IMR-90 (cell line): ENCODE results near the gene NTSR2. TPM values are rescaled to one million over a fixed set of nuclear protein-coding genes. Genes with fewer than 3 reads are reported as not detected.

Experiments used
- ATAC-seq: fragments of 200-7000 bp; cut with Tn5 transposase; 2 replicates; pipeline ENCODE4 v1.9.1; 2020; ENCODE audit warnings: low read depth, mild to moderate bottlenecking, moderate library complexity
- BruUV-seq: library from RNA; stranded (reverse); fragments of 400-500 nt; replicated peaks from 2 replicates; lab custom pipeline; 2021; lab: Mats Ljungman, UMichigan
- CTCF ChIA-PET: fragments of 300-600 bp; formaldehyde crosslinking; extraction: SDS; loops from one replicate; lab custom pipeline; 2021; ENCODE audit warnings: antibody characterized with exemption; lab: Yijun Ruan, JAX
- POLR2A ChIA-PET: fragments of 300-600 bp; sonication (Branson Sonifier 250); formaldehyde crosslinking; loops from one replicate; lab custom pipeline; 2022; ENCODE audit warnings: antibody characterized with exemption; ENCODE audit not compliant: unreplicated experiment; lab: Charles Lee
- DNase-seq: peaks from one replicate; pipeline ENCODE4 v3.0.0; 2013
- H2AFZ ChIP-seq: replicated peaks from 2 replicates; pipeline ENCODE3; 2013; ENCODE audit warnings: low read length, mild to moderate bottlenecking; ENCODE audit not compliant: poor library complexity
- H2AK5ac ChIP-seq: 2 replicates; pipeline ENCODE4 v1.6.1; 2013; ENCODE audit warnings: low read depth, low read length, inconsistent platforms
- H2AK9ac ChIP-seq: replicated peaks from 2 replicates; pipeline ENCODE3; 2013; ENCODE audit warnings: mild to moderate bottlenecking, low read depth, low read length, moderate library complexity; ENCODE audit not compliant: poor library complexity
- H2BK120ac ChIP-seq: 2 replicates; pipeline ENCODE4 v1.6.1; 2013; ENCODE audit warnings: low read depth, low read length, inconsistent platforms
- H2BK15ac ChIP-seq: 3 replicates; pipeline ENCODE4 v1.6.1; 2013; ENCODE audit warnings: low read depth, low read length, inconsistent platforms
- H2BK20ac ChIP-seq: 2 replicates; pipeline ENCODE4 v1.6.1; 2013; ENCODE audit warnings: low read depth, mild to moderate bottlenecking, inconsistent platforms, low read length, moderate library complexity
- H2BK5ac ChIP-seq: 2 replicates; pipeline ENCODE4 v1.6.1; 2013; ENCODE audit warnings: mild to moderate bottlenecking, low read depth, low read length, inconsistent platforms; ENCODE audit not compliant: poor library complexity, severe bottlenecking
- H3K14ac ChIP-seq: replicated peaks from 2 replicates; pipeline ENCODE4 v1.6.1; 2013; ENCODE audit warnings: low read depth, low read length, inconsistent platforms
- H3K18ac ChIP-seq: 2 replicates; pipeline ENCODE4 v1.6.1; 2013; ENCODE audit warnings: low read depth, low read length, control low read depth
- H3K23ac ChIP-seq: 2 replicates; pipeline ENCODE4 v1.6.1; 2013; ENCODE audit warnings: low read depth, low read length, inconsistent platforms
- H3K27ac ChIP-seq: 2 replicates; pipeline ENCODE4 v1.5.1; 2013; ENCODE audit warnings: mild to moderate bottlenecking, control low read depth, low read length; ENCODE audit not compliant: insufficient read depth
- H3K27me3 ChIP-seq: 2 replicates; pipeline ENCODE4 v1.6.1; 2013; ENCODE audit warnings: low read length; ENCODE audit not compliant: control insufficient read depth, insufficient read depth
- H3K36me3 ChIP-seq: 2 replicates; pipeline ENCODE4 v1.6.1; 2013; ENCODE audit warnings: low read length, mixed read lengths; ENCODE audit not compliant: control insufficient read depth, insufficient read depth
- H3K4ac ChIP-seq: 2 replicates; pipeline ENCODE4 v1.6.1; 2013; ENCODE audit warnings: low read depth, low read length, inconsistent platforms
- H3K4me1 ChIP-seq: 2 replicates; pipeline ENCODE4 v1.6.1; 2013; ENCODE audit warnings: low read length, mixed read lengths; ENCODE audit not compliant: control insufficient read depth, insufficient read depth
- H3K4me2 ChIP-seq: 2 replicates; pipeline ENCODE4 v1.6.1; 2013; ENCODE audit warnings: low read depth, mild to moderate bottlenecking, control low read depth, low read length, moderate library complexity
- H3K4me3 ChIP-seq: 2 replicates; pipeline ENCODE4 v1.5.1; 2013; ENCODE audit warnings: low read depth, mild to moderate bottlenecking, control low read depth, low read length, moderate library complexity; ENCODE audit not compliant: insufficient read depth
- H3K56ac ChIP-seq: 2 replicates; pipeline ENCODE4 v1.6.1; 2013; ENCODE audit warnings: low read length, inconsistent platforms; ENCODE audit not compliant: insufficient read depth; ENCODE audit errors: extremely low read depth
- H3K79me1 ChIP-seq, 2 experiments: 2 replicates each; pipeline ENCODE4 v1.6.1; 2013; ENCODE audit warnings: low read length in 2 of 2, inconsistent platforms in 1 of 2, low read depth in 1 of 2
- H3K9ac ChIP-seq: 2 replicates; pipeline ENCODE4 v1.6.1; 2013; ENCODE audit warnings: low read depth, low read length, control low read depth
- H3K9me1 ChIP-seq: 2 replicates; pipeline ENCODE4 v1.6.1; 2013; ENCODE audit warnings: low read length, inconsistent platforms; ENCODE audit not compliant: insufficient read depth
- H3K9me3 ChIP-seq: 2 replicates; pipeline ENCODE4 v1.6.1; 2013; ENCODE audit warnings: low read length; ENCODE audit not compliant: control insufficient read depth, insufficient read depth
- H4K20me1 ChIP-seq: 2 replicates; pipeline ENCODE4 v1.6.1; 2013; ENCODE audit warnings: low read length, inconsistent platforms; ENCODE audit not compliant: insufficient read depth
- H4K5ac ChIP-seq: 2 replicates; pipeline ENCODE4 v1.6.1; 2013; ENCODE audit warnings: mild to moderate bottlenecking, low read depth, low read length, control low read depth
- H4K8ac ChIP-seq, 2 experiments: 2 replicates each; pipeline ENCODE4 v1.6.1; 2013; ENCODE audit warnings: low read depth in 2 of 2, low read length in 2 of 2, control low read depth in 1 of 2, inconsistent platforms in 1 of 2
- H4K91ac ChIP-seq: 2 replicates; pipeline ENCODE4 v1.6.1; 2013; ENCODE audit warnings: low read depth, low read length, inconsistent platforms; ENCODE audit not compliant: insufficient read depth
- BHLHE40 ChIP-seq: fragments of 150-350 bp; IDR thresholded peaks from 2 replicates; pipeline ENCODE4 v1.6.1; 2016; ENCODE audit warnings: mild to moderate bottlenecking, low read depth, low read length
- CEBPB ChIP-seq: IDR thresholded peaks from 2 replicates; pipeline ENCODE4 v1.6.1; 2012; ENCODE audit warnings: low read depth, low read length, improper control_type of control experiment
- CHD1 ChIP-seq: IDR thresholded peaks from 2 replicates; pipeline ENCODE4 v1.6.1; 2012; ENCODE audit warnings: low read depth, low read length, improper control_type of control experiment
- CTCF ChIP-seq: conservative IDR thresholded peaks from 2 replicates; pipeline ENCODE4 v1.5.1; 2012; ENCODE audit warnings: mild to moderate bottlenecking, low read depth, low read length, improper control_type of control experiment
- ELK1 ChIP-seq: fragments of 150-350 bp; IDR thresholded peaks from 2 replicates; pipeline ENCODE4 v1.6.1; 2016; ENCODE audit warnings: low read depth, mild to moderate bottlenecking, low read length, moderate library complexity, borderline replicate concordance
- FOS ChIP-seq: fragments of 150-350 bp; IDR thresholded peaks from 2 replicates; pipeline ENCODE4 v1.6.1; 2016; ENCODE audit warnings: low read depth, low read length
- MAFK ChIP-seq: IDR thresholded peaks from 2 replicates; pipeline ENCODE4 v1.6.1; 2012; ENCODE audit warnings: low read depth, low read length, improper control_type of control experiment
- MAZ ChIP-seq: IDR thresholded peaks from 2 replicates; pipeline ENCODE4 v1.6.1; 2012; ENCODE audit warnings: low read depth, mild to moderate bottlenecking, low read length, improper control_type of control experiment, moderate library complexity, borderline replicate concordance
- MXI1 ChIP-seq: IDR thresholded peaks from 2 replicates; pipeline ENCODE4 v1.6.1; 2012; ENCODE audit warnings: low read depth, mild to moderate bottlenecking, low read length, moderate library complexity, borderline replicate concordance
- NFE2L2 ChIP-seq: fragments of 150-350 bp; IDR thresholded peaks from 2 replicates; pipeline ENCODE4 v1.6.1; 2016; ENCODE audit warnings: low read depth, mild to moderate bottlenecking, low read length
- POLR2A ChIP-seq: IDR thresholded peaks from 2 replicates; pipeline ENCODE4 v1.6.1; 2012; ENCODE audit warnings: mild to moderate bottlenecking, low read depth, low read length
- RAD21 ChIP-seq: IDR thresholded peaks from 2 replicates; pipeline ENCODE4 v1.6.1; 2012; ENCODE audit warnings: low read length, improper control_type of control experiment
- RCOR1 ChIP-seq: IDR thresholded peaks from 2 replicates; pipeline ENCODE4 v1.6.1; 2012; ENCODE audit warnings: mild to moderate bottlenecking, low read length, improper control_type of control experiment; ENCODE audit not compliant: insufficient replicate concordance
- RFX5 ChIP-seq: IDR thresholded peaks from 2 replicates; pipeline ENCODE4 v1.8.0; 2012; ENCODE audit warnings: low read depth, mild to moderate bottlenecking, low read length, moderate library complexity
- SMC3 ChIP-seq: fragments of 150-350 bp; IDR thresholded peaks from 2 replicates; pipeline ENCODE4 v1.6.1; 2016; ENCODE audit warnings: low read depth, mild to moderate bottlenecking, antibody characterized with exemption, low read length, moderate library complexity
- USF2 ChIP-seq: fragments of 150-350 bp; IDR thresholded peaks from 2 replicates; pipeline ENCODE4 v1.6.1; 2017; ENCODE audit warnings: mild to moderate bottlenecking, antibody characterized with exemption, low read length, low read depth
- WGBS, 2 experiments: methylation state at CpG; one replicate each; pipeline versions ENCODE4 v1.1.5 to v1.1.7; 2013; ENCODE audit warnings: missing lambda C conversion rate in 2 of 2; ENCODE audit not compliant: insufficient read length in 1 of 2; ENCODE audit errors: extremely low coverage in 2 of 2; 5-methylcytosine and 5-hydroxymethylcytosine counted together
- dilution Hi-C: fragments of 300-500 bp; cut with HindIII; formaldehyde crosslinking; loops from one replicate; pipeline ENCODE4 v1.14.3; 2018; ENCODE audit warnings: low sequenced_read_pairs; ENCODE audit not compliant: unreplicated experiment
- in situ Hi-C: fragments of 300-500 bp; cut with MboI; formaldehyde crosslinking; loops from 3 replicates; pipeline ENCODE4 v1.14.3; 2019; ENCODE audit warnings: low sequenced_read_pairs, inconsistent platforms, mixed read lengths
- intact Hi-C: fragments of 100-400 bp; cut with micrococcal nuclease; formaldehyde crosslinking; loops from 2 replicates; pipeline ENCODE4 v1.10.0; 2022
- polyA plus RNA-seq, 3 experiments: library from polyadenylated mRNA; depleted of rRNA; stranded (reverse); fragments of >200 nt; gene quantifications; 2 replicates each; pipeline ENCODE4 v1.2.3, GENCODE V29; 2012; ENCODE audit warnings: low replicate concordance in 1 of 3
- total RNA-seq: library from RNA; depleted of rRNA; stranded (reverse); fragments of >200 nt; gene quantifications from 2 replicates; pipeline ENCODE4 v1.2.3, GENCODE V29; 2012

The NTSR2 gene
- total and polyA plus RNA-seq, 2 of the 4 experiments (the other 2 are of a cell fraction): not detected

- no peak for TF ChIP-seq RCOR1
- TF ChIP-seq CHD1: no peak
- no peak for TF ChIP-seq USF2
- no peak for TF ChIP-seq POLR2A
- TF ChIP-seq MAZ: no peak
- TF ChIP-seq CEBPB: no peak
- no peak for TF ChIP-seq NFE2L2
- no peak for TF ChIP-seq BHLHE40
- TF ChIP-seq ELK1: no peak
- no peak for TF ChIP-seq FOS
- no peak for TF ChIP-seq RFX5
- TF ChIP-seq RAD21: no peak
- no peak for TF ChIP-seq MAFK
- no peak for TF ChIP-seq CTCF
- no peak for TF ChIP-seq SMC3
- no peak for TF ChIP-seq MXI1
- H2BK15ac ChIP-seq: no peak overlapping the region
- peaks cover 33% of the 10 kb centered on the region for H3K27me3 ChIP-seq
- no peak overlapping the region for H2AK9ac ChIP-seq
- no peaks in the 10 kb centered on the region for H3K79me1 ChIP-seq
- ATAC-seq: no peak
- H4K91ac ChIP-seq: no peak overlapping the region
- H3K9ac ChIP-seq: no peak overlapping the region
- H2BK5ac ChIP-seq: no peak overlapping the region
- H3K4me3 ChIP-seq: no peak overlapping the region
- WGBS, 2 experiments: no CpG with 5 or more reads among the region's 3 CpGs
- no peaks in the 10 kb centered on the region for H3K36me3 ChIP-seq
- no peak overlapping the region for H2AFZ ChIP-seq
- no peaks in the 10 kb centered on the region for H4K20me1 ChIP-seq
- no TSS peak for BruUV-seq
- no peak overlapping the region for H3K4me2 ChIP-seq
- intact Hi-C loops (no loop called here), in situ Hi-C loops (no loop called here), dilution Hi-C loops (no loop called here)
- CTCF ChIA-PET: no interaction called here
- POLR2A ChIA-PET: no interaction called here
- no peak overlapping the region for H2AK5ac ChIP-seq
- H2BK20ac ChIP-seq: no peak overlapping the region
- no peak overlapping the region for H4K8ac ChIP-seq
- no peak overlapping the region for H2BK120ac ChIP-seq
- no peak overlapping the region for H3K23ac ChIP-seq
- no peak overlapping the region for H3K14ac ChIP-seq
- H3K9me1 ChIP-seq: no peaks in the 10 kb centered on the region
- H4K5ac ChIP-seq: no peak overlapping the region
- H3K4ac ChIP-seq: no peak overlapping the region
- H3K27ac ChIP-seq: no peak overlapping the region
- peaks cover 2% of the 10 kb centered on the region; the same call in 1 of the 2 replicates for H3K9me3 ChIP-seq
- no peak for DNase-seq
- H3K18ac ChIP-seq: no peak overlapping the region
- no peak overlapping the region for H3K56ac ChIP-seq
- no peaks in the 10 kb centered on the region for H3K4me1 ChIP-seq
Measured at GRCh38 chr2:11644293-11644692, 25.7 kb downstream of the NTSR2 start.
